Measurements from ENCODE around the gene WEE2.

DNA sequence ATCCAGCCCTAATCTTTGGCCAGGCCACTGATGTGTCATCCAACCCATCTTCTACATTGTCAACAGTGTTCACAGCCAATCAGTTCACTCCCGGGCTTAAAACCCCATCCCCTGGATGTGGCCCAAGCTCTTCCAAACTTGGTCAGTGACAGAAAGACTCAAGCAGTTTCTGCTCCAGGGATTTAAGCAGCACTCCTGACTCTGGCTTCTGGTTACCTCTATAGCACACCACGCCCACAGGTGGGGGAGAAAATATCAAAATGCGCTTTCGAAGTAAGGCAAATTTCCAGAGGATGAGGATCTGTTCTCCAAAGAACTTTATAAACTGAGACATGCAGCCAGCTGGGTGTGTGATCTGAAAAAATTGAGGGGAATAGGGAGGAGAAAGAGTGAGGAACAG is 42.1 kb upstream of the WEE2 start:
- TF ChIP-seq CTCF (IDR thresholded peaks at IDR 0.05) (no peak), POLR2A (IDR thresholded peaks at IDR 0.05) (no peak), POLR2AphosphoS5 (IDR thresholded peaks at IDR 0.05) (no peak), EP300 (IDR thresholded peaks at IDR 0.05) (no peak)

All from upper lobe of left lung (tissue), 4 donors.